GM13977 (cell line): ENCODE measurements around the gene NFKBIA.
A peak's percentile ranks its signal among the peaks of the same experiment; 100 is the strongest.
"Not testable (repeated sequence)": the region's sequence is repeated elsewhere in the genome, so short reads cannot be mapped to it uniquely, and the experiment has no call there.

Experiments
- DNase-seq: peaks from one replicate; pipeline ENCODE4 v3.0.0; 2012; ENCODE audit warnings: low spot score
- in situ Hi-C: fragments of 300-500 bp; cut with MboI; formaldehyde crosslinking; loops from one replicate; pipeline ENCODE4 v1.12.0; 2022; ENCODE audit warnings: low sequenced_read_pairs, low pct_unique_long_range_greater_than_20kb, mixed read lengths, inconsistent platforms; ENCODE audit not compliant: unreplicated experiment
- TF ChIP-seq, protein P1 (sequence below): IDR thresholded peaks from 2 replicates; pipeline ENCODE4 v1.5.1; 2012; ENCODE audit warnings: mild to moderate bottlenecking, control low read depth; ENCODE audit not compliant: insufficient read depth; ENCODE audit errors: extremely low read depth, missing control alignments

The NFKBIA gene

GRCh38 chr14:35404449-35405303 lies at the start of gene NFKBIA:
Gene NFKBIA, minus strand, starts transcription at chr14:35404749. Its CDS starts 105 bp downstream, at chr14:35404644.
- TF ChIP-seq, protein P1, sequence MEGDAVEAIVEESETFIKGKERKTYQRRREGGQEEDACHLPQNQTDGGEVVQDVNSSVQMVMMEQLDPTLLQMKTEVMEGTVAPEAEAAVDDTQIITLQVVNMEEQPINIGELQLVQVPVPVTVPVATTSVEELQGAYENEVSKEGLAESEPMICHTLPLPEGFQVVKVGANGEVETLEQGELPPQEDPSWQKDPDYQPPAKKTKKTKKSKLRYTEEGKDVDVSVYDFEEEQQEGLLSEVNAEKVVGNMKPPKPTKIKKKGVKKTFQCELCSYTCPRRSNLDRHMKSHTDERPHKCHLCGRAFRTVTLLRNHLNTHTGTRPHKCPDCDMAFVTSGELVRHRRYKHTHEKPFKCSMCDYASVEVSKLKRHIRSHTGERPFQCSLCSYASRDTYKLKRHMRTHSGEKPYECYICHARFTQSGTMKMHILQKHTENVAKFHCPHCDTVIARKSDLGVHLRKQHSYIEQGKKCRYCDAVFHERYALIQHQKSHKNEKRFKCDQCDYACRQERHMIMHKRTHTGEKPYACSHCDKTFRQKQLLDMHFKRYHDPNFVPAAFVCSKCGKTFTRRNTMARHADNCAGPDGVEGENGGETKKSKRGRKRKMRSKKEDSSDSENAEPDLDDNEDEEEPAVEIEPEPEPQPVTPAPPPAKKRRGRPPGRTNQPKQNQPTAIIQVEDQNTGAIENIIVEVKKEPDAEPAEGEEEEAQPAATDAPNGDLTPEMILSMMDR: peak; percentile 59
- in situ Hi-C loops: loop anchor here (25.0 kb wide), 1 partner anchor 742 kb away; no protein-coding TSS in a partner anchor
- DNase-seq: peak; percentile 88

- in situ Hi-C loops: loop anchor here (10.0 to 25.0 kb wide), 2 partner anchors 238 to 366 kb away; partner anchors contain the start of gene RALGAPA1
- TF ChIP-seq, protein P1: no peak
- DNase-seq: no peak
Observed at GRCh38 chr14:35446450-35446849, 41.9 kb upstream of the NFKBIA start.

DNA sequence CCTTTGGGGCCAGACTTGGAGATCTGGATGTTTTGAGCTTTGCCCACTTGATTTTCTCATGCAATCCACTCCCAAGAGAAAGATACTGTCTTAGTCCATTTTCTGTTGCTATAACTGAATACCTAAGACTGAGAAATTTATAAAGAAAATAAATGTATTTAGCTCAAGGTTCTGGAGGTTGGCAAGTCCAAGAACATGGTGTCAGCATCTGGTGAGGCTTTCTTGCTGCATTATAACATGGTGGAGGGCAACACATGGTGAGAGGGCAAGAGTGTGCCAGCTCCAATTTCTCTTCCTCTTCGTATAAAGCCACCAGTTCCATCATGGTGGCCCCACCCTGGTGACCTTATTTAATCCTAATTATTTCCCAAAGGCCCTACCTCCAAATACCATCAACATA lies 39.6 kb upstream of the NFKBIA start:
- no peak for DNase-seq
- TF ChIP-seq, protein P1: no peak
- in situ Hi-C loops: loop anchor here (10.0 to 25.0 kb wide), 2 partner anchors 241 to 368 kb away; partner anchors contain the start of gene RALGAPA1

GRCh38 chr14:35441160-35441559 lies 36.6 kb upstream of the NFKBIA start:
- TF ChIP-seq, protein P1: no peak
- no peak for DNase-seq
- in situ Hi-C loops: loop anchor here (10.0 to 25.0 kb wide), 2 partner anchors 244 to 371 kb away; partner anchors contain the start of gene RALGAPA1

DNA sequence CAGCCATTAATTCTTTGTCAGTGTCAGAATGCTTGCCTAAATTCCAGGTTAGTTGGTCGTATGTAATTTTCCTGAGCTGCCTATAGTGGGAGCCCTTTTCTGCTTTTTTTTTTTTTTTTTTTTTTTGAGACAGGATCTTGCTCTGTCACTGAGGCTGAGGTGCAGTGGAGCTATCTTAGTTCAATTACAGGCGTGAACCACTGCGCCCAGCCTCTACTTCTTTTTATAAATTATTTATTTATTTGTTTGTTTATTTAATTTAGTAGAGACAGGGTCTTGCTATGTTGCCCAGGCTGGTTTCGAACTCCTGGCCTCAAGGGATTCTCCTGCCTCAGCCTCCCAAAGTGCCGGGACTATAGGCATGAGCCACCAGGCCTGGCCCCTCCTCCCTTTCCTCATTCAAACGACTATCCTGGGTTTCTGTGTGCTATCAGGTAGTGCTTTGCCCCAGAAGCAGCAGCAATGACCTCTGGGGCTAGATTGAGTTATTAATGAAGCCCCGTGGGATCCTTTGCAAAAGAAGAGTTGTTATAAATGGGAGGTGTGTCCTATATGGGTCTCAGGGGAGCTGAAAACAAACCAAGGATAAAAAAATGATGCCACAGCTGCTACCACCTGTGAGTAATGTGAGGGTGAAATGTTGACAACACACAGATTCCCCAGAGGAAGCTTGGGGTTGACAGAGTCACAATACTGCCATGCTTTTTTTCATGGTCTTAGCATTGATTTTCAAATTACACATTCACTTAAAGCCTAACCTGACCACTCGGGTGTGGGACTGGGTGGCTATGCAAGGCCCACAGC lies 34.6 kb upstream of the NFKBIA start:
- DNase-seq: peak; percentile 17
- TF ChIP-seq, protein P1: peak; percentile 43
- in situ Hi-C loops: loop anchor here (25.0 kb wide), 1 partner anchor 373 kb away; the partner anchor contains the start of gene RALGAPA1

- in situ Hi-C loops: loop anchor here (25.0 kb wide), 1 partner anchor 374 kb away; the partner anchor contains the start of gene RALGAPA1
- not testable (repeated sequence) for DNase-seq
Observed at GRCh38 chr14:35438492-35438891, 33.9 kb upstream of the NFKBIA start.
